HG03558 (cell line): Measurements from ENCODE around the gene PCSK6.
"Not testable (repeated sequence)": the region's sequence is repeated elsewhere in the genome, so short reads cannot be mapped to it uniquely, and the experiment has no call there.

Experiments
- ATAC-seq: cut with Tn5 transposase; IDR thresholded peaks from one replicate; pipeline ENCODE4 v1.9.1; 2021; ENCODE audit warnings: moderate number of reproducible peaks; ENCODE audit not compliant: unreplicated experiment; ENCODE audit errors: extremely low read depth

PCSK6 gene

GRCh38 chr15:101466188-101466587, 23.3 kb downstream of the PCSK6 start:
- ATAC-seq = no peak

- ATAC-seq = no peak
Observed at GRCh38 chr15:101464999-101465669, 24.4 kb downstream of the PCSK6 start.

GRCh38 chr15:101464256-101464998, 25.1 kb downstream of the PCSK6 start:
- ATAC-seq = no peak

- not testable (repeated sequence) for ATAC-seq
Observed at GRCh38 chr15:101463696-101464095, 25.8 kb downstream of the PCSK6 start.

GRCh38 chr15:101463270-101463669, 26.2 kb downstream of the PCSK6 start:
- ATAC-seq = no peak

- ATAC-seq = no peak
Observed at GRCh38 chr15:101461097-101461496, 28.4 kb downstream of the PCSK6 start.

GRCh38 chr15:101459579-101460300, 29.8 kb downstream of the PCSK6 start:
- ATAC-seq = no peak

GRCh38 chr15:101458908-101459578, 30.5 kb downstream of the PCSK6 start:
- no peak for ATAC-seq

- no peak for ATAC-seq
Observed at GRCh38 chr15:101458158-101458900, 31.2 kb downstream of the PCSK6 start.

GRCh38 chr15:101457696-101458095, 31.8 kb downstream of the PCSK6 start:
- ATAC-seq = no peak

GRCh38 chr15:101456057-101456739, 33.3 kb downstream of the PCSK6 start:
- no peak for ATAC-seq

GRCh38 chr15:101455291-101456025, 34.0 kb downstream of the PCSK6 start:
- no peak for ATAC-seq

- not testable (repeated sequence) for ATAC-seq
Observed at GRCh38 chr15:101454781-101455180, 34.7 kb downstream of the PCSK6 start.

- no peak for ATAC-seq
Observed at GRCh38 chr15:101454365-101454764, 35.1 kb downstream of the PCSK6 start.

- no peak for ATAC-seq
Observed at GRCh38 chr15:101453123-101454120, 36.1 kb downstream of the PCSK6 start.

- no peak for ATAC-seq
Observed at GRCh38 chr15:101452572-101452971, 36.9 kb downstream of the PCSK6 start.

- no peak for ATAC-seq
Observed at GRCh38 chr15:101451846-101452245, 37.7 kb downstream of the PCSK6 start.
